ENCODE measurements around the gene C1QTNF7. TPM values are rescaled to one million over a fixed set of nuclear protein-coding genes. Genes with fewer than 3 reads are reported as not detected.

The C1QTNF7 gene
- total and polyA plus RNA-seq, 2 of the 13 experiments (the other 11 are each of a cell fraction or from before 2014, with no cell fraction given), result not detected

GRCh38 chr4:15436513-15436912, 8.7 kb downstream of the C1QTNF7 start (continued):
- TF ChIP-seq ZNF468 (CRISPR knock-in tag; IDR thresholded peaks at IDR 0.05), result no peak

- ATAC-seq (no peak), DNase-seq (ENCODE audit: low spot score) (no peak), FAIRE-seq (no peak)
- no peaks in the 10 kb centered on the region for H3K36me3 ChIP-seq (replicated peaks in 1 of 2; ENCODE audit: control insufficient read depth in 1 of 2, insufficient read depth in 2 of 2, low read length in 2 of 2)
- no peaks in the 10 kb centered on the region; a peak in 1 of 5 replicates for H3K27me3 ChIP-seq (ENCODE audit: control insufficient read depth in 1 of 2, insufficient read depth in 2 of 2, low read length in 2 of 2)
- POLR2A ChIA-PET, result no interaction called here
- H3K4me3 ChIP-seq (replicated peaks in 1 of 3; ENCODE audit: insufficient read depth in 1 of 3, low read depth in 2 of 3, low read length in 3 of 3), result no peak overlapping the region
- H3K4me2 ChIP-seq (ENCODE audit: low read depth, low read length), result no peak overlapping the region
- H2AFZ ChIP-seq (ENCODE audit: low read length), result no peak overlapping the region
- H3K9me3 ChIP-seq (ENCODE audit: low read length), result no peaks in the 10 kb centered on the region
- no peaks in the 10 kb centered on the region for H3K4me1 ChIP-seq (ENCODE audit: insufficient read depth, low read length)
- H3K79me2 ChIP-seq (ENCODE audit: insufficient read depth, low read length), result no peaks in the 10 kb centered on the region
- no peak overlapping the region for H3K9ac ChIP-seq (ENCODE audit: insufficient read depth, low read depth, low read length)
- H3K27ac ChIP-seq (ENCODE audit: extremely low read length, insufficient read depth, low read length), result no peak overlapping the region
- CTCF ChIA-PET (ENCODE audit: low intra/inter-chr PET ratio, low total read pairs), result no interaction called here
- intact Hi-C loops (cut with micrococcal nuclease; ENCODE audit: unreplicated experiment) (no loop called here), in situ Hi-C loops (cut with HindIII; ENCODE audit: extremely low pct_ligation_motif_present, low pct_unique_long_range_greater_than_20kb) (no loop called here)
- no peaks in the 10 kb centered on the region for H4K20me1 ChIP-seq (ENCODE audit: insufficient read depth, low read length)
- WGBS (ENCODE audit: low lambda C conversion rate), result 0% methylated on average over 2 of the region's 2 CpGs
- TF ChIP-seq IRF9 (CRISPR knock-in tag; IDR thresholded peaks at IDR 0.05; ENCODE audit: borderline replicate concordance), result no peak
- no peak for TF ChIP-seq ZFY (CRISPR knock-in tag; IDR thresholded peaks at IDR 0.05)
- TF ChIP-seq ZNF136 (CRISPR knock-in tag; IDR thresholded peaks at IDR 0.05; ENCODE audit: low read depth), result no peak
- no peak for TF ChIP-seq ZNF337 (CRISPR knock-in tag; IDR thresholded peaks at IDR 0.05; ENCODE audit: borderline replicate concordance, low read depth)
- no peak for TF ChIP-seq ISX (CRISPR knock-in tag; conservative IDR thresholded peaks at IDR 0.05)
- TF ChIP-seq ZFP41 (CRISPR knock-in tag; IDR thresholded peaks at IDR 0.05; ENCODE audit: borderline replicate concordance), result no peak
- BruUV-seq (replicated peaks), result no TSS peak
These were observed 11.2 kb downstream of the C1QTNF7 start for GRCh38 chr4:15438939-15439524.
